Measurements from ENCODE around the gene CLASP1. TPM values are rescaled to one million over a fixed set of nuclear protein-coding genes. Genes with fewer than 3 reads are reported as not detected.

Gene CLASP1
- total RNA-seq, 1 donor = 46.0 TPM

DNA sequence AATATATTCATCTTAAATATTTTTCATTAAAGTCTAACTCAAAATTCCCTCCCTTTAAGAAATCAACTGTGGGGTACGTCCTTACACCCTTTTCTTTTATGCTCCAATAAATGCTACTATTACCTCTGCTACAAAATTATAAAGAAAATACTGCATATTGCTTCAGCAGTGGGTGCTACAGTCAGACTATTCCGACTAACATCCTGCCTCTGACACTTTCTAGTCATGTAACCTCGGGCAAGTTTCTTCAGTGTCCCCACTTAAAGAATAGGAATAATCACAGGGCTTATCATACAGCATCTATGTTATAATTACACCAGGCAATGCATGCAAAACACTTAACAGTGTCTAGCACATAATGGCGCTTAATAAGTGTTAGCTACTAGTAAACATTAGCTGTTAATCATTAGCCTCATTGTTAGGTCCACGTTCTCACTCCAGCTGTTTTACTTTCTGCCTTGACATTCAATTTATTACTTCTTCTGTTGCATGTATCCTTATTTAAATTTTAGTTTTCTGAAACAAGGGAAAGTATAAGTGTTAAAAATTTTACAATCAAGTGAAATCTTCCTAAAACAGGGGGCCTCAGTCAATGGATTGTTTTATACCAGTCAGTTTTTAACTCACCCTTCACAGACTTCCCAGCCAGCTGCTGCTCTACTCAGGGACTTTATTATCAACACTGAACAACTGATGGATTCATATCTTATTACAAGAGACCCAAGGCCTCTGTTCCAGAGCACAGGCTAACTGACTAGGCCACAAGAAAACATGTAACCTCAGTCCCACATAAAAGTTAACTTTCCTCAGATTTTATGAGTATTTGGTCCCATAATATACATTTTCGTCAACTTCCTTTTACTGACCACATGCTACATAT, 54.0 kb downstream of the CLASP1 start:
- Histone ChIP-seq H3K27ac (ENCODE audit: low read depth, low read length) (no peak overlapping the region), H3K36me3 (ENCODE audit: insufficient read depth, low read length) (no peaks in the 10 kb centered on the region), H3K4me1 (ENCODE audit: insufficient read depth, low read length) (peaks cover 11% of the 10 kb centered on the region), H4K20me1 (ENCODE audit: insufficient read depth, low read length) (peaks cover 5% of the 10 kb centered on the region), H3K4me2 (ENCODE audit: insufficient read depth, low read length) (no peak overlapping the region), H3K4me3 (ENCODE audit: insufficient read depth, low read length) (no peak overlapping the region), H3K9me3 (ENCODE audit: low read depth, low read length) (no peaks in the 10 kb centered on the region), H3K79me2 (ENCODE audit: insufficient read depth, low read length) (peaks cover 48% of the 10 kb centered on the region), H2AFZ (ENCODE audit: low read length) (no peak overlapping the region), H3K27me3 (ENCODE audit: insufficient read depth, low read length) (no peaks in the 10 kb centered on the region)
- TF ChIP-seq, protein P1, sequence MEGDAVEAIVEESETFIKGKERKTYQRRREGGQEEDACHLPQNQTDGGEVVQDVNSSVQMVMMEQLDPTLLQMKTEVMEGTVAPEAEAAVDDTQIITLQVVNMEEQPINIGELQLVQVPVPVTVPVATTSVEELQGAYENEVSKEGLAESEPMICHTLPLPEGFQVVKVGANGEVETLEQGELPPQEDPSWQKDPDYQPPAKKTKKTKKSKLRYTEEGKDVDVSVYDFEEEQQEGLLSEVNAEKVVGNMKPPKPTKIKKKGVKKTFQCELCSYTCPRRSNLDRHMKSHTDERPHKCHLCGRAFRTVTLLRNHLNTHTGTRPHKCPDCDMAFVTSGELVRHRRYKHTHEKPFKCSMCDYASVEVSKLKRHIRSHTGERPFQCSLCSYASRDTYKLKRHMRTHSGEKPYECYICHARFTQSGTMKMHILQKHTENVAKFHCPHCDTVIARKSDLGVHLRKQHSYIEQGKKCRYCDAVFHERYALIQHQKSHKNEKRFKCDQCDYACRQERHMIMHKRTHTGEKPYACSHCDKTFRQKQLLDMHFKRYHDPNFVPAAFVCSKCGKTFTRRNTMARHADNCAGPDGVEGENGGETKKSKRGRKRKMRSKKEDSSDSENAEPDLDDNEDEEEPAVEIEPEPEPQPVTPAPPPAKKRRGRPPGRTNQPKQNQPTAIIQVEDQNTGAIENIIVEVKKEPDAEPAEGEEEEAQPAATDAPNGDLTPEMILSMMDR (IDR thresholded peaks at IDR 0.05; ENCODE audit: extremely low read depth, low read depth, low read length) = no peak
- no peak for DNase-seq (ENCODE audit: insufficient read length, low spot score, missing footprints)

GRCh38 chr2:121591199-121591598, 58.1 kb downstream of the CLASP1 start:
- Histone ChIP-seq H3K27ac (ENCODE audit: low read depth, low read length) (no peak overlapping the region), H3K27me3 (ENCODE audit: insufficient read depth, low read length) (no peaks in the 10 kb centered on the region), H3K36me3 (ENCODE audit: insufficient read depth, low read length) (no peaks in the 10 kb centered on the region), H3K4me2 (ENCODE audit: insufficient read depth, low read length) (no peak overlapping the region), H3K9me3 (ENCODE audit: low read depth, low read length) (no peaks in the 10 kb centered on the region), H4K20me1 (ENCODE audit: insufficient read depth, low read length) (peaks cover 7% of the 10 kb centered on the region), H3K79me2 (ENCODE audit: insufficient read depth, low read length) (peaks cover 44% of the 10 kb centered on the region), H2AFZ (ENCODE audit: low read length) (no peak overlapping the region), H3K4me3 (ENCODE audit: insufficient read depth, low read length) (no peak overlapping the region), H3K4me1 (ENCODE audit: insufficient read depth, low read length) (peaks cover 1% of the 10 kb centered on the region)
- TF ChIP-seq, protein P1 (IDR thresholded peaks at IDR 0.05; ENCODE audit: extremely low read depth, low read depth, low read length) = no peak
- DNase-seq (ENCODE audit: insufficient read length, low spot score, missing footprints) = no peak

GRCh38 chr2:121588357-121588756, 60.9 kb downstream of the CLASP1 start:
- no peaks in the 10 kb centered on the region for H3K27me3 ChIP-seq (ENCODE audit: insufficient read depth, low read length)
- H4K20me1 ChIP-seq (ENCODE audit: insufficient read depth, low read length) = peaks cover 2% of the 10 kb centered on the region
- no peak overlapping the region for H3K4me2 ChIP-seq (ENCODE audit: insufficient read depth, low read length)
- TF ChIP-seq, protein P1 (IDR thresholded peaks at IDR 0.05; ENCODE audit: extremely low read depth, low read depth, low read length) = no peak
- peaks cover 45% of the 10 kb centered on the region for H3K79me2 ChIP-seq (ENCODE audit: insufficient read depth, low read length)
- no peaks in the 10 kb centered on the region for H3K4me1 ChIP-seq (ENCODE audit: insufficient read depth, low read length)
- no peaks in the 10 kb centered on the region for H3K9me3 ChIP-seq (ENCODE audit: low read depth, low read length)
- no peaks in the 10 kb centered on the region for H3K36me3 ChIP-seq (ENCODE audit: insufficient read depth, low read length)
- H2AFZ ChIP-seq (ENCODE audit: low read length) = no peak overlapping the region
- no peak overlapping the region for H3K27ac ChIP-seq (ENCODE audit: low read depth, low read length)
- no peak overlapping the region for H3K4me3 ChIP-seq (ENCODE audit: insufficient read depth, low read length)
- no peak for DNase-seq (ENCODE audit: insufficient read length, low spot score, missing footprints)

GRCh38 chr2:121587131-121587530, 62.1 kb downstream of the CLASP1 start:
- Histone ChIP-seq H3K27ac (ENCODE audit: low read depth, low read length) (no peak overlapping the region), H3K4me2 (ENCODE audit: insufficient read depth, low read length) (no peak overlapping the region), H2AFZ (ENCODE audit: low read length) (no peak overlapping the region), H3K36me3 (ENCODE audit: insufficient read depth, low read length) (no peaks in the 10 kb centered on the region), H3K79me2 (ENCODE audit: insufficient read depth, low read length) (peaks cover 40% of the 10 kb centered on the region), H3K9me3 (ENCODE audit: low read depth, low read length) (no peaks in the 10 kb centered on the region), H3K4me1 (ENCODE audit: insufficient read depth, low read length) (no peaks in the 10 kb centered on the region), H4K20me1 (ENCODE audit: insufficient read depth, low read length) (peaks cover 2% of the 10 kb centered on the region), H3K4me3 (ENCODE audit: insufficient read depth, low read length) (no peak overlapping the region), H3K27me3 (ENCODE audit: insufficient read depth, low read length) (no peaks in the 10 kb centered on the region)
- TF ChIP-seq, protein P1 (IDR thresholded peaks at IDR 0.05; ENCODE audit: extremely low read depth, low read depth, low read length) = no peak
- no peak for DNase-seq (ENCODE audit: insufficient read length, low spot score, missing footprints)

Data from osteoblast (primary cell).